ENCODE measurements around the gene ZNF555. TPM values are rescaled to one million over a fixed set of nuclear protein-coding genes. Genes with fewer than 3 reads are reported as not detected.

The ZNF555 gene
- polyA plus RNA-seq, 2 of the 4 experiments (the other 2 are of a cell fraction) = 1.7 to 2.3 TPM

DNA sequence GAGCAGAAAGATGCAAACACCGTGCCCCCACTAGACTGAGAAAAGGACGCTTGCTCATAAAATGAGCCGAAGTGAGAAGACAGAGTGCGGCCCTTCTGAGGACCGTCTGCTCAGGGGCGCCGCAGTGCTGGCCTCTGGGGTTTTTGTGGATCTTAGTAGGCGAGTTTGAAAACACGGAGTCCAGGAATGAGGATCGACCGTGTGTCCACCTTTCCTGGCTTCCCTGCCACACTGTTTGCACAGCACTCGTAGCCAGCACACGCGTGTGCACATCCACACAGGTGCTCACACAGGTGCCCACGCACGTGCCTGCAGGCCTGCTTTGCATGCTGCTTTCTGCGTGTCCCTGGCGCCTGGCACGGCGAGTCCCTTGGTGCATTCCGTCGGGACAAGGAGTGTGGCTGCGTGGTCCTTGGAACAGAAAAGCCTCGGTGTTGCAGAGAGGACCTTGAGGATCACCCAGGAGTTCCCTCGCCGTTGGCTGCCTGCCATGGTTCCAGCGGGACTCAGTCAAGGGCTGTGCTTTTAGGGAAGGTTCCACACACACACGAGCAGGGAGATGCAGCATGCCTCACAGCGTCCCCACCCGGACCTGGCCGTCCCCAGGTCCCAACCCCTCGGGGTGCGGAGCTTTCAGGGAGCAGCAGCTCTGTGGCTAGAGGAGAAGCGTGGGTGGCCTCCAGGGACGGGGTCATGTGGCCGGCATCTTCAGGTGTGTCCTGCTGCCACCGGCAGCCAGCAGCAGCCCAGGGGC lies 31.7 kb upstream of the ZNF555 start:
- CTCF ChIA-PET = interaction anchor here (1.4 kb wide), 1 partner anchor 9 kb away, joined by 7 read pairs; no protein-coding TSS in a partner anchor
- DNase-seq (ENCODE audit: low read depth in 1 of 2, low spot score in 1 of 2) (no peak), ATAC-seq (no peak), FAIRE-seq (no peak)
- Histone ChIP-seq H3K9me3 (no peaks in the 10 kb centered on the region), H3K27ac (no peak overlapping the region), H3K4me1 (no peaks in the 10 kb centered on the region), H3K4me3 (no peak overlapping the region), H3K4me2 (no peak overlapping the region)
- TF ChIP-seq TFCP2L1 (CRISPR knock-in tag; IDR thresholded peaks at IDR 0.05) (no peak), GATA3 (IDR thresholded peaks at IDR 0.05; ENCODE audit: borderline replicate concordance) (no peak), HOXA7 (CRISPR knock-in tag; IDR thresholded peaks at IDR 0.05) (no peak), ESRRA (IDR thresholded peaks at IDR 0.05; ENCODE audit: borderline replicate concordance, low read length) (no peak), KDM5A (IDR thresholded peaks at IDR 0.05) (no peak), NFE2L2 (conservative IDR thresholded peaks at IDR 0.05; ENCODE audit: low read length) (no peak), CEBPB (IDR thresholded peaks at IDR 0.05) (no peak), SREBF2 (IDR thresholded peaks at IDR 0.05) (no peak), CBX2 (IDR thresholded peaks at IDR 0.05; ENCODE audit: borderline replicate concordance, low read depth) (no peak), EHF (CRISPR knock-in tag; IDR thresholded peaks at IDR 0.05) (no peak)
- TF ChIP-seq, protein P1, sequence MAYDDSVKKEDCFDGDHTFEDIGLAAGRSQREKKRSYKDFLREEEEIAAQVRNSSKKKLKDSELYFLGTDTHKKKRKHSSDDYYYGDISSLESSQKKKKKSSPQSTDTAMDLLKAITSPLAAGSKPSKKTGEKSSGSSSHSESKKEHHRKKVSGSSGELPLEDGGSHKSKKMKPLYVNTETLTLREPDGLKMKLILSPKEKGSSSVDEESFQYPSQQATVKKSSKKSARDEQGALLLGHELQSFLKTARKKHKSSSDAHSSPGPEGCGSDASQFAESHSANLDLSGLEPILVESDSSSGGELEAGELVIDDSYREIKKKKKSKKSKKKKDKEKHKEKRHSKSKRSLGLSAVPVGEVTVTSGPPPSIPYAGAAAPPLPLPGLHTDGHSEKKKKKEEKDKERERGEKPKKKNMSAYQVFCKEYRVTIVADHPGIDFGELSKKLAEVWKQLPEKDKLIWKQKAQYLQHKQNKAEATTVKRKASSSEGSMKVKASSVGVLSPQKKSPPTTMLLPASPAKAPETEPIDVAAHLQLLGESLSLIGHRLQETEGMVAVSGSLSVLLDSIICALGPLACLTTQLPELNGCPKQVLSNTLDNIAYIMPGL (CRISPR knock-in tag; IDR thresholded peaks at IDR 0.05; ENCODE audit: borderline replicate concordance) = no peak
- TF ChIP-seq, protein P2, sequence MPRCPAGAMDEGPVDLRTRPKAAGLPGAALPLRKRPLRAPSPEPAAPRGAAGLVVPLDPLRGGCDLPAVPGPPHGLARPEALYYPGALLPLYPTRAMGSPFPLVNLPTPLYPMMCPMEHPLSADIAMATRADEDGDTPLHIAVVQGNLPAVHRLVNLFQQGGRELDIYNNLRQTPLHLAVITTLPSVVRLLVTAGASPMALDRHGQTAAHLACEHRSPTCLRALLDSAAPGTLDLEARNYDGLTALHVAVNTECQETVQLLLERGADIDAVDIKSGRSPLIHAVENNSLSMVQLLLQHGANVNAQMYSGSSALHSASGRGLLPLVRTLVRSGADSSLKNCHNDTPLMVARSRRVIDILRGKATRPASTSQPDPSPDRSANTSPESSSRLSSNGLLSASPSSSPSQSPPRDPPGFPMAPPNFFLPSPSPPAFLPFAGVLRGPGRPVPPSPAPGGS (IDR thresholded peaks at IDR 0.05) = no peak
- WGBS (ENCODE audit: missing lambda C conversion rate) = 92% methylated on average over 30 of the region's 37 CpGs
- POLR2A ChIA-PET = no interaction called here

DNA sequence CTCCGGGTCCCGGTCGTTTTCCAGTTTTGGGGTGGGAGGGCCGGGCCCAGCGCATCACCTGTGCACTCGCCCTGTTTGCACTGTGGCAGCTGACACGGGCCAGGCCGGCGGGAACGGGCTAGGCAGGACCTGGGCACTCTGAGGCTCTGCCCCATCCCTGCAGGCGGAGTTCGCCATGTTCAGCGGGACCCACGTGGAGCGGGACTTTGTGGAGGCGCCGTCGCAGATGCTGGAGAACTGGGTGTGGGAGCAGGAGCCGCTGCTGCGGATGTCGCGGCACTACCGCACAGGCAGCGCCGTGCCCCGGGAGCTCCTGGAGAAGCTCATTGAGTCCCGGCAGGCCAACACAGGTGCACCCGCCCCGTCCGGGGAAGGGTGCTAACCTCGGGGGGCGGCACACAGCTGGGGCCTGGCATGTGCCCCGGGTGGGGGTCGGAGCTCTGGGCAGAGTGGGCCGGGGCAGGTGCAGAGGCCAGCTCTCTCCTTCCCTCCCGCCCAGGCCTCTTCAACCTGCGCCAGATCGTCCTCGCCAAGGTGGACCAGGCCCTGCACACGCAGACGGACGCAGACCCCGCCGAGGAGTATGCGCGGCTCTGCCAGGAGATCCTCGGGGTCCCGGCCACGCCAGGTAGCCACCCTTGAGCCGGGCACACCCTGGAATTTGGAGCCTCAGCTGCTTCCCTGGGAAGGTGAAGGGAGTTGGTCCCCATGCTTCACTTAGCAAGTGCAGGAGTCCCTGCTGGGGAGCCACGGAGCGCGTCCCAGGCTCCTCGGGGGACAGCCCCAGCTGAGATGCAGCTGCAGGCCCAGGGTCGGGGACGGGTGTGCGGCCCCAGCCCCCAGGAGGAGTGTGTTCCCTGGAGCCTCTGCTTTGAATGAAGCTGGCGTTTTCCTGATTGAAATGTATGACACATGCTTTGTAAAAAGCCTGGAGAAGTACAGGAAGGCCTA lies 30.9 kb upstream of the ZNF555 start:
- ChIA-PET CTCF (interaction anchor here (1.2 to 1.4 kb wide), 2 partner anchors 9 to 10 kb away, joined by 3 to 7 read pairs; no protein-coding TSS in a partner anchor), POLR2A (no interaction called here)
- WGBS (ENCODE audit: missing lambda C conversion rate) = 100% methylated on average over 7 of the region's 58 CpGs
- no peaks in the 10 kb centered on the region for H3K4me1 ChIP-seq
- H3K4me2 ChIP-seq = no peak overlapping the region
- no peak for DNase-seq (ENCODE audit: low read depth in 1 of 2, low spot score in 1 of 2)
- no peak for FAIRE-seq
- no peak for ATAC-seq
- H3K4me3 ChIP-seq = no peak overlapping the region
- no peaks in the 10 kb centered on the region for H3K9me3 ChIP-seq
- H3K27ac ChIP-seq = no peak overlapping the region
- TF ChIP-seq ZC3H11A (IDR thresholded peaks at IDR 0.05) (no peak), POLR2A (IDR thresholded peaks at IDR 0.05; ENCODE audit: low read length) (no peak), TFCP2L1 (CRISPR knock-in tag; IDR thresholded peaks at IDR 0.05) (no peak)
- TF ChIP-seq, protein P1 (CRISPR knock-in tag; IDR thresholded peaks at IDR 0.05; ENCODE audit: borderline replicate concordance) = no peak

DNA sequence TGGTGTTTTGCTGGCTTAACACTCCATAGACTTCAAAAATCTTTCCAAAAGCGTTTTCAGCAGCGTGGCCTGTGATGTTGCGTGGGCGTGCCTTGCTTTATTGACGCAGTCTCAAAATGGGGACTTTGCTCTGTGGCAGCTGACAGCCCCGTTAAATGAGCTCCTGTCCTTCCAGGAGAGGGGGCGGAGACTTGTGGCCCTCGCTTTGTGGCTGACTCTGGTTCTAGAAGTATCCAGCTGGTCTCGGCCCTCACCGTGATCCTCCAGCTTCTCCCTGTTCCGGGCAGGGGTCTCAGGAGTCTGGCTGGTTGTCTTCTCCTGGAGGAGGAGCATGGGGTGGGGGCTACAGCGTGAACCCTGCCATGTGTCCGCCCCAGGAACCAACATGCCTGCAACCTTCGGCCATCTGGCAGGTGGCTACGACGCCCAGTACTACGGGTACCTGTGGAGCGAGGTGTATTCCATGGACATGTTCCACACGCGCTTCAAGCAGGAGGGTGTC lies 30.0 kb upstream of the ZNF555 start:
- Histone ChIP-seq H3K9me3 (no peaks in the 10 kb centered on the region), H3K4me3 (no peak overlapping the region), H3K4me2 (no peak overlapping the region), H3K4me1 (no peaks in the 10 kb centered on the region), H3K27ac (no peak overlapping the region)
- 95% methylated on average over 17 of the region's 20 CpGs for WGBS (ENCODE audit: missing lambda C conversion rate)
- CTCF ChIA-PET = interaction anchor here (1.2 to 1.4 kb wide), 2 partner anchors 8 to 11 kb away, joined by 3 to 7 read pairs; no protein-coding TSS in a partner anchor
- TF ChIP-seq RARB (CRISPR knock-in tag; IDR thresholded peaks at IDR 0.05) = no peak
- TF ChIP-seq, protein P3, sequence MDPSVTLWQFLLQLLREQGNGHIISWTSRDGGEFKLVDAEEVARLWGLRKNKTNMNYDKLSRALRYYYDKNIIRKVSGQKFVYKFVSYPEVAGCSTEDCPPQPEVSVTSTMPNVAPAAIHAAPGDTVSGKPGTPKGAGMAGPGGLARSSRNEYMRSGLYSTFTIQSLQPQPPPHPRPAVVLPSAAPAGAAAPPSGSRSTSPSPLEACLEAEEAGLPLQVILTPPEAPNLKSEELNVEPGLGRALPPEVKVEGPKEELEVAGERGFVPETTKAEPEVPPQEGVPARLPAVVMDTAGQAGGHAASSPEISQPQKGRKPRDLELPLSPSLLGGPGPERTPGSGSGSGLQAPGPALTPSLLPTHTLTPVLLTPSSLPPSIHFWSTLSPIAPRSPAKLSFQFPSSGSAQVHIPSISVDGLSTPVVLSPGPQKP (IDR thresholded peaks at IDR 0.05; ENCODE audit: low read depth, low read length) = no peak
- no peak for TF ChIP-seq HDAC2 (IDR thresholded peaks at IDR 0.05)
- no peak for TF ChIP-seq RFX5 (IDR thresholded peaks at IDR 0.05)
- TF ChIP-seq KDM5A (IDR thresholded peaks at IDR 0.05) = no peak
- TF ChIP-seq, protein P4, sequence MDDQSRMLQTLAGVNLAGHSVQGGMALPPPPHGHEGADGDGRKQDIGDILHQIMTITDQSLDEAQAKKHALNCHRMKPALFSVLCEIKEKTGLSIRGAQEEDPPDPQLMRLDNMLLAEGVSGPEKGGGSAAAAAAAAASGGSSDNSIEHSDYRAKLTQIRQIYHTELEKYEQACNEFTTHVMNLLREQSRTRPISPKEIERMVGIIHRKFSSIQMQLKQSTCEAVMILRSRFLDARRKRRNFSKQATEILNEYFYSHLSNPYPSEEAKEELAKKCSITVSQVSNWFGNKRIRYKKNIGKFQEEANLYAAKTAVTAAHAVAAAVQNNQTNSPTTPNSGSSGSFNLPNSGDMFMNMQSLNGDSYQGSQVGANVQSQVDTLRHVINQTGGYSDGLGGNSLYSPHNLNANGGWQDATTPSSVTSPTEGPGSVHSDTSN (IDR thresholded peaks at IDR 0.05) = no peak
- no peak for TF ChIP-seq HOXB13 (CRISPR knock-in tag; IDR thresholded peaks at IDR 0.05; ENCODE audit: low read depth)
- POLR2A ChIA-PET = no interaction called here
- DNase-seq (ENCODE audit: low read depth in 1 of 2, low spot score in 1 of 2) (no peak), ATAC-seq (no peak), FAIRE-seq (no peak)

All from A549 (cell line).